ENCODE data around the gene SPAG7. TPM values are rescaled to one million over a fixed set of nuclear protein-coding genes. Genes with fewer than 3 reads are reported as not detected.

The SPAG7 gene
- total and polyA plus RNA-seq, 2 of the 8 experiments (the other 6 are each of a cell fraction or from before 2014, with no cell fraction given) = 74.2 to 81.9 TPM

- no peak; a peak in 1 of 4 replicates for TF ChIP-seq HDAC2 (IDR thresholded peaks at IDR 0.05; ENCODE audit: borderline replicate concordance in 1 of 2, low read depth in 2 of 2, low read length in 2 of 2)
- no peak for TF ChIP-seq JUND (IDR thresholded peaks at IDR 0.05; ENCODE audit: low read length)
- no peak for TF ChIP-seq CBX5 (IDR thresholded peaks at IDR 0.05; ENCODE audit: low read depth, low read length)
- peak; percentile 97 for TF ChIP-seq SP2 (IDR thresholded peaks at IDR 0.05; ENCODE audit: low read length)
- no peak for TF ChIP-seq FOSL1 (IDR thresholded peaks at IDR 0.05; ENCODE audit: insufficient read depth, low read depth, low read length)
- TF ChIP-seq TAF1 (IDR thresholded peaks at IDR 0.05; ENCODE audit: low read depth, low read length) = peak; percentile 21; the same call in 1 of the 2 replicates
- TF ChIP-seq RXRA (IDR thresholded peaks at IDR 0.05; ENCODE audit: insufficient read depth, low read depth, low read length) = no peak
- TF ChIP-seq SP1 (IDR thresholded peaks at IDR 0.05; ENCODE audit: low read depth, low read length) = peak; percentile 100
- no peak for TF ChIP-seq GTF2F1 (IDR thresholded peaks at IDR 0.05; ENCODE audit: borderline replicate concordance, low read depth, low read length)
- peak; percentile 50; the same call in 1 of the 2 replicates for TF ChIP-seq PHF8 (conservative IDR thresholded peaks at IDR 0.05; ENCODE audit: low read depth, low read length)
- TF ChIP-seq SIX5 (IDR thresholded peaks at IDR 0.05; ENCODE audit: low read depth, low read length) = no peak
- peak; percentile 38; the same call in 1 of the 2 replicates for TF ChIP-seq KDM1A (IDR thresholded peaks at IDR 0.05; ENCODE audit: borderline replicate concordance, low read length)
- TF ChIP-seq ATF3 (IDR thresholded peaks at IDR 0.05; ENCODE audit: insufficient read depth, low read depth, low read length) = no peak
- TF ChIP-seq KDM4A (IDR thresholded peaks at IDR 0.05; ENCODE audit: low read depth, low read length, severe bottlenecking) = peak; percentile 58
- TF ChIP-seq CREB1 (IDR thresholded peaks at IDR 0.05) = peak; percentile 66; the same call in 1 of the 2 replicates
- peak; percentile 38 for TF ChIP-seq TAF7 (optimal IDR thresholded peaks at IDR 0.05; ENCODE audit: borderline replicate concordance, low read depth, low read length)
These were observed 626 bp downstream of the SPAG7 start (continued) for GRCh38 chr17:4966844-4967538.
